ENCODE measurements around the gene CHN1. TPM values are rescaled to one million over a fixed set of nuclear protein-coding genes. Genes with fewer than 3 reads are reported as not detected.

The CHN1 gene
- total RNA-seq, result 32.7 to 34.4 TPM (median 33.9 TPM) in 3 replicates

- peak within 1 kb of the TSS; percentile 93 for H3K4me3 Mint-ChIP-seq
- no peaks in the 10 kb centered on the region for H3K36me3 Mint-ChIP-seq
- H3K4me1 Mint-ChIP-seq, result peaks cover 53% of the 10 kb centered on the region
- no peaks in the 10 kb centered on the region for H3K27me3 Mint-ChIP-seq (ENCODE audit: low read depth)
- TF ChIP-seq CTCF (IDR thresholded peaks at IDR 0.05; ENCODE audit: unreplicated experiment), result no peak
- peak; percentile 82 to 88 for DNase-seq (ENCODE audit: low spot score in 2 of 2, unreplicated experiment in 2 of 2)
- no peaks in the 10 kb centered on the region for H3K9me3 Mint-ChIP-seq
- H3K27ac Mint-ChIP-seq, result peak within 1 kb of the TSS; percentile 95
Measured at GRCh38 chr2:175004980-175005732, at the start of gene CHN1. CHN1 (minus strand) TSS chr2:175005381; CDS start chr2:175004912, 469 bp downstream.

GRCh38 chr2:175054340-175054739 is 49.2 kb upstream of the CHN1 start:
- Mint-ChIP-seq H3K9me3 (peaks cover 9% of the 10 kb centered on the region), H3K36me3 (no peaks in the 10 kb centered on the region), H3K27ac (no peak overlapping the region), H3K27me3 (ENCODE audit: low read depth) (no peaks in the 10 kb centered on the region), H3K4me3 (no peak overlapping the region), H3K4me1 (no peaks in the 10 kb centered on the region)
- TF ChIP-seq CTCF (IDR thresholded peaks at IDR 0.05; ENCODE audit: unreplicated experiment), result no peak
- DNase-seq (ENCODE audit: low spot score in 2 of 2, unreplicated experiment in 2 of 2), result no peak

GRCh38 chr2:175049661-175050060 is 44.5 kb upstream of the CHN1 start:
- no peak for TF ChIP-seq CTCF (IDR thresholded peaks at IDR 0.05; ENCODE audit: unreplicated experiment)
- no peak overlapping the region for H3K27ac Mint-ChIP-seq
- H3K36me3 Mint-ChIP-seq, result no peaks in the 10 kb centered on the region
- H3K27me3 Mint-ChIP-seq (ENCODE audit: low read depth), result no peaks in the 10 kb centered on the region
- DNase-seq (ENCODE audit: low spot score in 2 of 2, unreplicated experiment in 2 of 2), result no peak
- H3K4me3 Mint-ChIP-seq, result no peak overlapping the region
- peaks cover 25% of the 10 kb centered on the region for H3K9me3 Mint-ChIP-seq
- H3K4me1 Mint-ChIP-seq, result no peaks in the 10 kb centered on the region

- H3K4me1 Mint-ChIP-seq, result no peaks in the 10 kb centered on the region
- H3K27me3 Mint-ChIP-seq (ENCODE audit: low read depth), result no peaks in the 10 kb centered on the region
- no peak for DNase-seq (ENCODE audit: low spot score in 2 of 2, unreplicated experiment in 2 of 2)
- H3K27ac Mint-ChIP-seq, result no peak overlapping the region
- no peaks in the 10 kb centered on the region for H3K36me3 Mint-ChIP-seq
- H3K4me3 Mint-ChIP-seq, result no peak overlapping the region
- no peak for TF ChIP-seq CTCF (IDR thresholded peaks at IDR 0.05; ENCODE audit: unreplicated experiment)
- H3K9me3 Mint-ChIP-seq, result peaks cover 36% of the 10 kb centered on the region
Measured at GRCh38 chr2:175048275-175048674, 43.1 kb upstream of the CHN1 start.

- Mint-ChIP-seq H3K4me3 (no peak overlapping the region), H3K27me3 (ENCODE audit: low read depth) (no peaks in the 10 kb centered on the region), H3K27ac (no peak overlapping the region), H3K36me3 (no peaks in the 10 kb centered on the region), H3K4me1 (no peaks in the 10 kb centered on the region), H3K9me3 (peaks cover 25% of the 10 kb centered on the region)
- no peak for DNase-seq (ENCODE audit: low spot score in 2 of 2, unreplicated experiment in 2 of 2)
- TF ChIP-seq CTCF (IDR thresholded peaks at IDR 0.05; ENCODE audit: unreplicated experiment), result no peak
Measured at GRCh38 chr2:175039490-175039889, 34.3 kb upstream of the CHN1 start.
